ENCODE measurements around the gene PRXL2B. TPM values are rescaled to one million over a fixed set of nuclear protein-coding genes. Genes with fewer than 3 reads are reported as not detected.

Gene PRXL2B
- total RNA-seq, 1 experiment from 2014 or later: 32.2 TPM

- no peak overlapping the region for H3K4me3 ChIP-seq (replicated peaks in 1 of 2; ENCODE audit: low read depth in 1 of 2, low read length in 2 of 2)
- no peak overlapping the region for H3K9ac ChIP-seq (ENCODE audit: low read length)
- ChIA-PET POLR2A (no interaction called here), CTCF (no interaction called here), RAD21 (ENCODE audit: low non-redundant PET in 1 of 2, low total read pairs in 2 of 2, uncharacterized antibody in 2 of 2, unreplicated experiment in 2 of 2) (no interaction called here)
- no peak overlapping the region for H3K4me2 ChIP-seq (ENCODE audit: low read length)
- ATAC-seq (no peak), DNase-seq (ENCODE audit: low read depth, low spot score) (no peak)
- TF ChIP-seq POLR2A (IDR thresholded peaks at IDR 0.05; ENCODE audit: borderline replicate concordance, extremely low read depth, insufficient read depth, insufficient read length): no peak
- intact Hi-C loops (cut with micrococcal nuclease): no loop called here
- H3K79me2 ChIP-seq (ENCODE audit: insufficient read depth, low read length): no peaks in the 10 kb centered on the region
- peaks cover 0 to 7% of the 10 kb centered on the region in 2 experiments; a peak in 1 of 4 replicates for H3K9me3 ChIP-seq (ENCODE audit: control insufficient read depth in 1 of 2, insufficient read depth in 1 of 2, low read depth in 1 of 2, low read length in 2 of 2)
- no peaks in the 10 kb centered on the region for H4K20me1 ChIP-seq (ENCODE audit: insufficient read depth)
- no peak overlapping the region for H2AFZ ChIP-seq (ENCODE audit: low read depth, low read length, poor library complexity, severe bottlenecking)
- no TSS peak for BruUV-seq (replicated peaks)
- no peak overlapping the region for H3K27ac ChIP-seq (ENCODE audit: low read depth, low read length)
- H3K9me2 ChIP-seq (ENCODE audit: insufficient read depth): no peaks in the 10 kb centered on the region
- H3K36me3 ChIP-seq (ENCODE audit: control insufficient read depth in 1 of 2, insufficient read depth in 2 of 2, low read length in 2 of 2): no peaks in the 10 kb centered on the region
- peaks cover 0 to 6% of the 10 kb centered on the region in 2 experiments; a peak in 2 of 4 replicates for H3K4me1 ChIP-seq (ENCODE audit: control insufficient read depth in 1 of 2, insufficient read depth in 2 of 2, low read length in 2 of 2)
- no peaks in the 10 kb centered on the region for H3K27me3 ChIP-seq (ENCODE audit: insufficient read depth, low read length)
Measured at GRCh38 chr1:2628933-2629626, 42.5 kb downstream of the PRXL2B start.

- Histone ChIP-seq H3K36me3 (ENCODE audit: control insufficient read depth in 1 of 2, insufficient read depth in 2 of 2, low read length in 2 of 2) (no peaks in the 10 kb centered on the region), H3K4me3 (replicated peaks in 1 of 2; ENCODE audit: low read depth in 1 of 2, low read length in 2 of 2) (no peak overlapping the region), H3K79me2 (ENCODE audit: insufficient read depth, low read length) (no peaks in the 10 kb centered on the region), H4K20me1 (ENCODE audit: insufficient read depth) (no peaks in the 10 kb centered on the region), H3K27me3 (ENCODE audit: insufficient read depth, low read length) (no peaks in the 10 kb centered on the region), H3K9ac (ENCODE audit: low read length) (no peak overlapping the region), H3K4me2 (ENCODE audit: low read length) (no peak overlapping the region), H3K9me2 (ENCODE audit: insufficient read depth) (no peaks in the 10 kb centered on the region), H3K4me1 (ENCODE audit: control insufficient read depth in 1 of 2, insufficient read depth in 2 of 2, low read length in 2 of 2) (peaks cover 0 to 6% of the 10 kb centered on the region in 2 experiments; a peak in 2 of 4 replicates), H3K27ac (ENCODE audit: low read depth, low read length) (no peak overlapping the region), H3K9me3 (ENCODE audit: control insufficient read depth in 1 of 2, insufficient read depth in 1 of 2, low read depth in 1 of 2, low read length in 2 of 2) (peaks cover 0 to 7% of the 10 kb centered on the region in 2 experiments; a peak in 1 of 4 replicates), H2AFZ (ENCODE audit: low read depth, low read length, poor library complexity, severe bottlenecking) (no peak overlapping the region)
- RAD21 ChIA-PET (ENCODE audit: low non-redundant PET in 1 of 2, low total read pairs in 2 of 2, uncharacterized antibody in 2 of 2, unreplicated experiment in 2 of 2): interaction anchor here in 1 of 2 experiments (0.6 kb wide), 1 partner anchor 721 kb away, joined by 7 read pairs; no protein-coding TSS in a partner anchor
- CTCF ChIA-PET: no interaction called here
- ATAC-seq: no peak
- intact Hi-C loops (cut with micrococcal nuclease): no loop called here
- BruUV-seq (replicated peaks): no TSS peak
- DNase-seq (ENCODE audit: low read depth, low spot score): no peak
- POLR2A ChIA-PET: no interaction called here
- TF ChIP-seq, protein P1, sequence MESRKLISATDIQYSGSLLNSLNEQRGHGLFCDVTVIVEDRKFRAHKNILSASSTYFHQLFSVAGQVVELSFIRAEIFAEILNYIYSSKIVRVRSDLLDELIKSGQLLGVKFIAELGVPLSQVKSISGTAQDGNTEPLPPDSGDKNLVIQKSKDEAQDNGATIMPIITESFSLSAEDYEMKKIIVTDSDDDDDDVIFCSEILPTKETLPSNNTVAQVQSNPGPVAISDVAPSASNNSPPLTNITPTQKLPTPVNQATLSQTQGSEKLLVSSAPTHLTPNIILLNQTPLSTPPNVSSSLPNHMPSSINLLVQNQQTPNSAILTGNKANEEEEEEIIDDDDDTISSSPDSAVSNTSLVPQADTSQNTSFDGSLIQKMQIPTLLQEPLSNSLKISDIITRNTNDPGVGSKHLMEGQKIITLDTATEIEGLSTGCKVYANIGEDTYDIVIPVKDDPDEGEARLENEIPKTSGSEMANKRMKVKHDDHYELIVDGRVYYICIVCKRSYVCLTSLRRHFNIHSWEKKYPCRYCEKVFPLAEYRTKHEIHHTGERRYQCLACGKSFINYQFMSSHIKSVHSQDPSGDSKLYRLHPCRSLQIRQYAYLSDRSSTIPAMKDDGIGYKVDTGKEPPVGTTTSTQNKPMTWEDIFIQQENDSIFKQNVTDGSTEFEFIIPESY (IDR thresholded peaks at IDR 0.05; ENCODE audit: extremely low read depth, insufficient replicate concordance, low read length): no peak
- TF ChIP-seq SP1 (IDR thresholded peaks at IDR 0.05; ENCODE audit: low read depth) (no peak), EGR1 (IDR thresholded peaks at IDR 0.05; ENCODE audit: low read depth) (no peak), RAD21 (IDR thresholded peaks at IDR 0.05; ENCODE audit: low read depth) (no peak), POLR2A (IDR thresholded peaks at IDR 0.05; ENCODE audit: borderline replicate concordance, extremely low read depth, insufficient read depth, insufficient read length) (no peak), FOSL1 (IDR thresholded peaks at IDR 0.05; ENCODE audit: low read depth) (no peak), CEBPB (IDR thresholded peaks at IDR 0.05; ENCODE audit: low read depth) (no peak), ELF1 (IDR thresholded peaks at IDR 0.05; ENCODE audit: borderline replicate concordance, low read depth) (no peak), POLR2AphosphoS5 (IDR thresholded peaks at IDR 0.05; ENCODE audit: low read depth, low read length) (no peak), ZNF274 (IDR thresholded peaks at IDR 0.05; ENCODE audit: low read depth, low read length) (no peak), ZFX (IDR thresholded peaks at IDR 0.05) (no peak)
- TF ChIP-seq, protein P2, sequence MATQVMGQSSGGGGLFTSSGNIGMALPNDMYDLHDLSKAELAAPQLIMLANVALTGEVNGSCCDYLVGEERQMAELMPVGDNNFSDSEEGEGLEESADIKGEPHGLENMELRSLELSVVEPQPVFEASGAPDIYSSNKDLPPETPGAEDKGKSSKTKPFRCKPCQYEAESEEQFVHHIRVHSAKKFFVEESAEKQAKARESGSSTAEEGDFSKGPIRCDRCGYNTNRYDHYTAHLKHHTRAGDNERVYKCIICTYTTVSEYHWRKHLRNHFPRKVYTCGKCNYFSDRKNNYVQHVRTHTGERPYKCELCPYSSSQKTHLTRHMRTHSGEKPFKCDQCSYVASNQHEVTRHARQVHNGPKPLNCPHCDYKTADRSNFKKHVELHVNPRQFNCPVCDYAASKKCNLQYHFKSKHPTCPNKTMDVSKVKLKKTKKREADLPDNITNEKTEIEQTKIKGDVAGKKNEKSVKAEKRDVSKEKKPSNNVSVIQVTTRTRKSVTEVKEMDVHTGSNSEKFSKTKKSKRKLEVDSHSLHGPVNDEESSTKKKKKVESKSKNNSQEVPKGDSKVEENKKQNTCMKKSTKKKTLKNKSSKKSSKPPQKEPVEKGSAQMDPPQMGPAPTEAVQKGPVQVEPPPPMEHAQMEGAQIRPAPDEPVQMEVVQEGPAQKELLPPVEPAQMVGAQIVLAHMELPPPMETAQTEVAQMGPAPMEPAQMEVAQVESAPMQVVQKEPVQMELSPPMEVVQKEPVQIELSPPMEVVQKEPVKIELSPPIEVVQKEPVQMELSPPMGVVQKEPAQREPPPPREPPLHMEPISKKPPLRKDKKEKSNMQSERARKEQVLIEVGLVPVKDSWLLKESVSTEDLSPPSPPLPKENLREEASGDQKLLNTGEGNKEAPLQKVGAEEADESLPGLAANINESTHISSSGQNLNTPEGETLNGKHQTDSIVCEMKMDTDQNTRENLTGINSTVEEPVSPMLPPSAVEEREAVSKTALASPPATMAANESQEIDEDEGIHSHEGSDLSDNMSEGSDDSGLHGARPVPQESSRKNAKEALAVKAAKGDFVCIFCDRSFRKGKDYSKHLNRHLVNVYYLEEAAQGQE (IDR thresholded peaks at IDR 0.05; ENCODE audit: low read depth): no peak
Measured at GRCh38 chr1:2629627-2630497, 43.3 kb downstream of the PRXL2B start.

Measured in HCT116 (cell line).